Measurements from ENCODE around the gene HGD.
"Not testable (repeated sequence)": the region's sequence is repeated elsewhere in the genome, so short reads cannot be mapped to it uniquely, and the experiment has no call there.

Gene HGD

GRCh38 chr3:120637851-120638559 is 44.0 kb downstream of the HGD start:
- DNase-seq (ENCODE audit: low read depth, low spot score): no peak
- Histone ChIP-seq H3K27me3 (ENCODE audit: insufficient read depth, insufficient read length) (no peaks in the 10 kb centered on the region), H3K4me3 (ENCODE audit: insufficient read length, low read depth) (no peak overlapping the region), H3K36me3 (ENCODE audit: insufficient read depth, insufficient read length, low read length) (no peaks in the 10 kb centered on the region), H3K9me3 (ENCODE audit: insufficient read depth, low read length) (0 out of 2 replicates have a peak, but pooled peaks cover 10% of the 10 kb centered on the region), H3K9ac (ENCODE audit: insufficient read length, low read depth) (no peak overlapping the region), H3K4me1 (ENCODE audit: insufficient read depth, insufficient read length) (no peaks in the 10 kb centered on the region)
- TF ChIP-seq SUZ12 (IDR thresholded peaks at IDR 0.05; ENCODE audit: extremely low read depth, insufficient read depth, insufficient read length): no peak

DNA sequence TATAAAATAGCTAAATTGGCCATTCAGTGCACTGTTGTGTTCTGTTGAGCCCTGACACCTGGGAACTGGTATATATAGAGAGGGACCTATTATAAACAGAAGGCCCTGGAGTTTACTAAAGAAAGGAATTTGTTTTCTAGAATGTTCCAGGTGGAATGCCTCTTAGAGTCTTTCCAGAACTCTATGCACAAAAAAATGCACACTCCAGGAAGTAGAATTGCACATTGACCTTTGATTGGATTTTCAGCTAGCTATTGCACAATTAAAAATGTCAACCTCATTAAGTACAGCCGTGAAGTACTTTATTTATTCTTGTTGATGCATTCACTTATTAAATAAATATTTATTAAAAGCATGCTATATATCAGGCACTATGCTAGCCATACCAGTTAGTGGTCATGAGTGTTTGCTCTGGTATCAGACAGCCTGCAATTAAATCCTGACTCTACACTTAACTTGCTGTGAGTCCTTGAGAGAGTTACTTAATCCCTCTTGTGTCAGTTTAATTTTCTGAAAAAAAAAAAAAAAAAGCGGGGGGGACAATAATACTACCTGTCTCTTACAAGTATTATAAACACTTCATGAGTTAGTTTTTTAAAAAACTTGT is 45.1 kb downstream of the HGD start:
- 0 out of 2 replicates have a peak, but pooled peaks cover 10% of the 10 kb centered on the region for H3K9me3 ChIP-seq (ENCODE audit: insufficient read depth, low read length)
- DNase-seq (ENCODE audit: low read depth, low spot score): no peak
- no peak overlapping the region for H3K9ac ChIP-seq (ENCODE audit: insufficient read length, low read depth)
- H3K4me3 ChIP-seq (ENCODE audit: insufficient read length, low read depth): no peak overlapping the region
- no peaks in the 10 kb centered on the region for H3K36me3 ChIP-seq (ENCODE audit: insufficient read depth, insufficient read length, low read length)
- H3K27me3 ChIP-seq (ENCODE audit: insufficient read depth, insufficient read length): no peaks in the 10 kb centered on the region
- TF ChIP-seq YY1 (IDR thresholded peaks at IDR 0.05; ENCODE audit: insufficient read depth, insufficient read length) (no peak), SUZ12 (IDR thresholded peaks at IDR 0.05; ENCODE audit: extremely low read depth, insufficient read depth, insufficient read length) (no peak), ZNF274 (IDR thresholded peaks at IDR 0.05; ENCODE audit: low read depth, low read length) (no peak)
- H3K4me1 ChIP-seq (ENCODE audit: insufficient read depth, insufficient read length): no peaks in the 10 kb centered on the region

DNA sequence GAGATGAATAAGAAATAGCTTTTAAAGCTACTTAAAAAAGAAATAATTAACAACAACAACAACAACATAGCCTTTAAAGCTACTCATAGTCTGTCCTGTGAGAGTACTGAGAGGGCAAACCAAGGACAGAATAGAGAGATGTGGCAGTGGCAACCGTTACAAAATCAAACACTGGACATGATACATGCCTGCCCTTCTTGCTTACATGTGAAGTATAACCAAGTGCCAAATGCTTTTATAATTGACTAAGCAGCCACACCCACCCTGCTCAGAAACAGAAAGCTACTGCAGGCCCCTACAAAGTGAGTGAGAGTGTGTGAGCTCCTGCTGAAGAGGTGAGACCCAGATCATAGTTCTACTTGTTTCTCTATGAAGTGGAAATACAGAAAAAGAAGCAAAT is 47.5 kb downstream of the HGD start:
- Histone ChIP-seq H3K9ac (ENCODE audit: insufficient read length, low read depth) (no peak overlapping the region), H3K36me3 (ENCODE audit: insufficient read depth, insufficient read length, low read length) (no peaks in the 10 kb centered on the region), H3K4me3 (ENCODE audit: insufficient read length, low read depth) (no peak overlapping the region), H3K4me1 (ENCODE audit: insufficient read depth, insufficient read length) (no peaks in the 10 kb centered on the region), H3K9me3 (ENCODE audit: insufficient read depth, low read length) (0 out of 2 replicates have a peak, but pooled peaks cover 10% of the 10 kb centered on the region), H3K27me3 (ENCODE audit: insufficient read depth, insufficient read length) (no peaks in the 10 kb centered on the region)
- TF ChIP-seq ZNF274 (IDR thresholded peaks at IDR 0.05; ENCODE audit: low read depth, low read length) (no peak), YY1 (IDR thresholded peaks at IDR 0.05; ENCODE audit: insufficient read depth, insufficient read length) (no peak), SUZ12 (IDR thresholded peaks at IDR 0.05; ENCODE audit: extremely low read depth, insufficient read depth, insufficient read length) (no peak)
- DNase-seq (ENCODE audit: low read depth, low spot score): no peak

GRCh38 chr3:120625159-120625586 is 56.9 kb downstream of the HGD start:
- Histone ChIP-seq H3K4me3 (ENCODE audit: insufficient read length, low read depth) (no peak overlapping the region), H3K9me3 (ENCODE audit: insufficient read depth, low read length) (peaks cover 26% of the 10 kb centered on the region), H3K9ac (ENCODE audit: insufficient read length, low read depth) (no peak overlapping the region), H3K27me3 (ENCODE audit: insufficient read depth, insufficient read length) (no peaks in the 10 kb centered on the region), H3K36me3 (ENCODE audit: insufficient read depth, insufficient read length, low read length) (no peaks in the 10 kb centered on the region), H3K4me1 (ENCODE audit: insufficient read depth, insufficient read length) (no peaks in the 10 kb centered on the region)
- DNase-seq (ENCODE audit: low read depth, low spot score): no peak
- TF ChIP-seq ZNF274 (IDR thresholded peaks at IDR 0.05; ENCODE audit: low read depth, low read length) (no peak), SUZ12 (IDR thresholded peaks at IDR 0.05; ENCODE audit: extremely low read depth, insufficient read depth, insufficient read length) (no peak), YY1 (IDR thresholded peaks at IDR 0.05; ENCODE audit: insufficient read depth, insufficient read length) (no peak)

DNA sequence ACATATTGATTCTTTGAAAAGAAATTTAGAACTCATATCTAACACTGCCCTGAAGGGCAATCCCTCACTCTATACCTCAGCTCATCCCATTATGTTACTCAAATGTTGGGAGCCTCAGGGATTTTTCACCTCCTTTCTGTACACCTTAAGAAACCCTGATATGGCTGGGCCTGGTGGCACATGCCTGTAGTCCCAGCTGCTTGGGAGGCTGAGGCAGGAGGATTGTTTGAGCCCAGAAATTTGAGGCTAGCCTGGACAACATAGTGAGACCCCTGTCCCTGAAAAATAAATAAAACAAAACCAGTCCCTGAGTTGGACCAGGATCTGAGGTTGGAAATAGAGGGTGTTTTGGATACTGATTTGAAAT is 58.3 kb downstream of the HGD start:
- H3K4me1 ChIP-seq (ENCODE audit: insufficient read depth, insufficient read length): no peaks in the 10 kb centered on the region
- no peak for TF ChIP-seq ZNF274 (IDR thresholded peaks at IDR 0.05; ENCODE audit: low read depth, low read length)
- TF ChIP-seq YY1 (IDR thresholded peaks at IDR 0.05; ENCODE audit: insufficient read depth, insufficient read length): no peak
- no peak for TF ChIP-seq SUZ12 (IDR thresholded peaks at IDR 0.05; ENCODE audit: extremely low read depth, insufficient read depth, insufficient read length)
- H3K36me3 ChIP-seq (ENCODE audit: insufficient read depth, insufficient read length, low read length): no peaks in the 10 kb centered on the region
- no peaks in the 10 kb centered on the region for H3K27me3 ChIP-seq (ENCODE audit: insufficient read depth, insufficient read length)
- DNase-seq (ENCODE audit: low read depth, low spot score): no peak
- H3K9ac ChIP-seq (ENCODE audit: insufficient read length, low read depth): no peak overlapping the region
- no peak overlapping the region for H3K4me3 ChIP-seq (ENCODE audit: insufficient read length, low read depth)
- H3K9me3 ChIP-seq (ENCODE audit: insufficient read depth, low read length): peaks cover 26% of the 10 kb centered on the region

DNA sequence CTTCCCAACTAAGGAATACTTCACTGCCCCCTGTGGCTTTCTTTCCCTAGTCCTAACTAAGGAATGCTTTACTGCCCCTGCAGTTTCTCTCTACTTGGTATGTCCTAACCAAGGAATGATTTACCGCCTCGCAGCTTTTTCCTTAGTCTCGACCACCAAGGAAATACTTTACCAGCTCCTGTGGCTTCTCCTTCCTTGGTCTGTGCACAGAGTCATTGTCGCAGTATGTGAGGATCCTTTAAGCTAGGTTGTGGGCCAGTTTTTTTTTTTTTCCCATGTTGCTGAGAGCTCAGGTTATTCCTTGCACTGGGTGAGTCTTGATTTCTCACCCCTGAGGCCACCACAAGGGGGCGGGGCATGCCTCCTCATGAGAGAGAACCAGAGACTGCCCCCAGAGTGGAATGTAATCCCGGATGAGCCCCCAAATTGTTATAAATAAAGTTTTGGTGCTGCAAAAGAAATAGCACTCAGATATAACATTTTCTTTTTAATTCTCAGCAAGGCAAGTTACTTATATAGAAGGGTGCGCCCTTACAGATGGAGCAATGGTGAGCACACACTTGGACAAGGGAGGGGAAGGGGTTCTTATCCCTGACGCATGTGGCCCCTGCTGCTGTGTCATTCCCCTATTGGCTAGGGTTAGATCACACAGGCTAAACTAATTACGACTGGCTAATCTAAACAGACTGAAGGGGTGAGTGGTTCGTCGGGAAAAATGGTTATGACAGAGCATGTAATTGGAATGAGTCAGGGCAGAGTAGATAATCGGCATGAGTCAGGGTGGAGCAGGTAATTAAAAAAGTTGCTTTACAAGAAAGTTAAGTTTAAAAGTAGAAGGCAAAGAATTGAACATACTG is 58.9 kb downstream of the HGD start:
- Histone ChIP-seq H3K4me3 (ENCODE audit: insufficient read length, low read depth) (no peak overlapping the region), H3K4me1 (ENCODE audit: insufficient read depth, insufficient read length) (no peaks in the 10 kb centered on the region), H3K9ac (ENCODE audit: insufficient read length, low read depth) (no peak overlapping the region), H3K9me3 (ENCODE audit: insufficient read depth, low read length) (peaks cover 26% of the 10 kb centered on the region), H3K27me3 (ENCODE audit: insufficient read depth, insufficient read length) (no peaks in the 10 kb centered on the region), H3K36me3 (ENCODE audit: insufficient read depth, insufficient read length, low read length) (no peaks in the 10 kb centered on the region)
- no peak for DNase-seq (ENCODE audit: low read depth, low spot score)
- no peak for TF ChIP-seq SUZ12 (IDR thresholded peaks at IDR 0.05; ENCODE audit: extremely low read depth, insufficient read depth, insufficient read length)
- TF ChIP-seq ZNF274 (IDR thresholded peaks at IDR 0.05; ENCODE audit: low read depth, low read length): no peak
- no peak for TF ChIP-seq YY1 (IDR thresholded peaks at IDR 0.05; ENCODE audit: insufficient read depth, insufficient read length)

- DNase-seq (ENCODE audit: low read depth, low spot score): no peak
- Histone ChIP-seq H3K4me1 (ENCODE audit: insufficient read depth, insufficient read length) (no peaks in the 10 kb centered on the region), H3K9me3 (ENCODE audit: insufficient read depth, low read length) (peaks cover 26% of the 10 kb centered on the region), H3K9ac (ENCODE audit: insufficient read length, low read depth) (no peak overlapping the region), H3K36me3 (ENCODE audit: insufficient read depth, insufficient read length, low read length) (no peaks in the 10 kb centered on the region), H3K4me3 (ENCODE audit: insufficient read length, low read depth) (no peak overlapping the region), H3K27me3 (ENCODE audit: insufficient read depth, insufficient read length) (no peaks in the 10 kb centered on the region)
- TF ChIP-seq ZNF274 (IDR thresholded peaks at IDR 0.05; ENCODE audit: low read depth, low read length): no peak
- no peak for TF ChIP-seq SUZ12 (IDR thresholded peaks at IDR 0.05; ENCODE audit: extremely low read depth, insufficient read depth, insufficient read length)
- TF ChIP-seq YY1 (IDR thresholded peaks at IDR 0.05; ENCODE audit: insufficient read depth, insufficient read length): no peak
Observed at GRCh38 chr3:120622457-120622856, 59.6 kb downstream of the HGD start.

- not testable (repeated sequence) for H3K4me3 ChIP-seq (ENCODE audit: insufficient read length, low read depth); DNase-seq (ENCODE audit: low read depth, low spot score); H3K4me1 ChIP-seq (ENCODE audit: insufficient read depth, insufficient read length); H3K9me3 ChIP-seq (ENCODE audit: insufficient read depth, low read length); H3K36me3 ChIP-seq (ENCODE audit: insufficient read depth, insufficient read length, low read length); H3K9ac ChIP-seq (ENCODE audit: insufficient read length, low read depth); H3K27me3 ChIP-seq (ENCODE audit: insufficient read depth, insufficient read length)
Observed at GRCh38 chr3:120616745-120617144, 65.3 kb downstream of the HGD start.
